Peyer's patch (tissue), 4 donors: ENCODE data around the gene CPED1. TPM values are rescaled to one million over a fixed set of nuclear protein-coding genes. Genes with fewer than 3 reads are reported as not detected.

Experiments
- DNase-seq, 3 donors: peaks; one replicate each; pipeline ENCODE4 v3.0.0-alpha.2; 2017 to 2019
- H3K27ac ChIP-seq, 4 donors: fragments of 200-600 bp; sonication (generic); one replicate each; pipeline ENCODE4 v1.5.1; 2016 to 2019
- H3K27me3 ChIP-seq, 2 donors: fragments of 200-600 bp; sonication (generic); one replicate each; pipeline ENCODE4 v1.5.1; 2019
- H3K36me3 ChIP-seq, 3 donors: fragments of 200-600 bp; sonication (generic); one replicate each; pipeline ENCODE4 v1.5.1; 2016 to 2019
- H3K4me1 ChIP-seq, 4 donors: fragments of 200-600 bp; sonication (generic); one replicate each; pipeline ENCODE4 v1.5.1; 2016 to 2019
- H3K4me3 ChIP-seq, 4 donors: fragments of 200-600 bp; sonication (generic); 1 replicate in 3 of 4; 2 replicates in 1 of 4; pipeline ENCODE4 v1.5.1; 2016 to 2019; ENCODE audit warnings: mild to moderate bottlenecking in 1 of 4
- H3K9me3 ChIP-seq, 4 donors: fragments of 200-600 bp; sonication (generic); one replicate each; pipeline ENCODE4 v1.5.1; 2016 to 2019; ENCODE audit warnings: mild to moderate bottlenecking in 1 of 4
- CTCF ChIP-seq, 6 experiments: fragments of 450-650 bp in 4 of 6; fragments of 200-600 bp in 2 of 6; sonication (generic) in 1 of 6; IDR thresholded peaks; one replicate each; pipeline ENCODE4 v1.5.1; 2017 to 2019; ENCODE audit warnings: antibody characterized with exemption in 6 of 6, mild to moderate bottlenecking in 3 of 6, moderate library complexity in 1 of 6
- POLR2A ChIP-seq, 2 donors: fragments of 450-650 bp; IDR thresholded peaks; one replicate each; pipeline ENCODE4 v1.5.1; 2017; ENCODE audit warnings: antibody characterized with exemption in 2 of 2, mild to moderate bottlenecking in 2 of 2, moderate library complexity in 2 of 2
- total RNA-seq, 4 donors: library from RNA; depleted of rRNA; stranded (reverse); fragments of >200 nt; gene quantifications; one replicate each; pipeline ENCODE4 v1.1.0, GENCODE V29; 2016

CPED1 gene
- total RNA-seq, 4 donors from 2014 or later, result 4.4 to 50.3 (median 8.5) TPM

- no peaks in the 10 kb centered on the region for H3K4me1 ChIP-seq
- TF ChIP-seq CTCF (IDR thresholded peaks at IDR 0.05) (no peak), POLR2A (IDR thresholded peaks at IDR 0.05) (no peak)
- no peak overlapping the region for H3K27ac ChIP-seq
- DNase-seq, result no peak
- no peak overlapping the region for H3K4me3 ChIP-seq
- H3K9me3 ChIP-seq, result no peaks in the 10 kb centered on the region
- no peaks in the 10 kb centered on the region for H3K27me3 ChIP-seq
- H3K36me3 ChIP-seq, result no peaks in the 10 kb centered on the region
Measured at GRCh38 chr7:121151774-121152221, 163.3 kb downstream of the CPED1 start.

GRCh38 chr7:121153411-121153810 is 164.9 kb downstream of the CPED1 start:
- Histone ChIP-seq H3K27me3 (no peaks in the 10 kb centered on the region), H3K36me3 (no peaks in the 10 kb centered on the region), H3K4me1 (no peaks in the 10 kb centered on the region), H3K4me3 (no peak overlapping the region), H3K27ac (no peak overlapping the region), H3K9me3 (no peaks in the 10 kb centered on the region)
- DNase-seq, result no peak
- TF ChIP-seq POLR2A (IDR thresholded peaks at IDR 0.05) (no peak), CTCF (IDR thresholded peaks at IDR 0.05) (no peak)

- Histone ChIP-seq H3K9me3 (no peaks in the 10 kb centered on the region), H3K4me3 (no peak overlapping the region), H3K36me3 (no peaks in the 10 kb centered on the region), H3K27me3 (no peaks in the 10 kb centered on the region), H3K27ac (no peak overlapping the region), H3K4me1 (no peaks in the 10 kb centered on the region)
- DNase-seq, result no peak
- TF ChIP-seq CTCF (IDR thresholded peaks at IDR 0.05), result no peak
- no peak for TF ChIP-seq POLR2A (IDR thresholded peaks at IDR 0.05)
Measured at GRCh38 chr7:121153995-121154394, 165.5 kb downstream of the CPED1 start.

GRCh38 chr7:121156825-121157224 is 168.3 kb downstream of the CPED1 start:
- H3K9me3 ChIP-seq, result no peaks in the 10 kb centered on the region
- TF ChIP-seq CTCF (IDR thresholded peaks at IDR 0.05) (no peak), POLR2A (IDR thresholded peaks at IDR 0.05) (no peak)
- DNase-seq, result no peak
- no peak overlapping the region for H3K27ac ChIP-seq
- no peaks in the 10 kb centered on the region for H3K4me1 ChIP-seq
- no peaks in the 10 kb centered on the region for H3K27me3 ChIP-seq
- no peaks in the 10 kb centered on the region for H3K36me3 ChIP-seq
- H3K4me3 ChIP-seq, result no peak overlapping the region

GRCh38 chr7:121157341-121157751 is 168.8 kb downstream of the CPED1 start:
- no peaks in the 10 kb centered on the region for H3K36me3 ChIP-seq
- H3K4me1 ChIP-seq, result no peaks in the 10 kb centered on the region
- no peaks in the 10 kb centered on the region for H3K9me3 ChIP-seq
- H3K4me3 ChIP-seq, result no peak overlapping the region
- H3K27ac ChIP-seq, result no peak overlapping the region
- H3K27me3 ChIP-seq, result no peaks in the 10 kb centered on the region
- peak in 1 of 3 donors; percentile 51 for DNase-seq
- TF ChIP-seq POLR2A (IDR thresholded peaks at IDR 0.05) (no peak), CTCF (IDR thresholded peaks at IDR 0.05) (no peak)
